HL-60 (cell line): ENCODE results near the gene PLEKHG3.

ENCODE experiments used
- DNase-seq, 2 experiments: peaks; one replicate each; pipeline ENCODE4 v3.0.0-alpha.2; 2010 to 2020; ENCODE audit warnings: low read depth in 1 of 2, low spot score in 1 of 2
- H3K27ac ChIP-seq: fragments of 250-450 bp; sonication (Bioruptor Pico); replicated peaks from 2 replicates; pipeline ENCODE4 v1.5.1; 2020; ENCODE audit warnings: mild to moderate bottlenecking, moderate library complexity
- H3K27me3 ChIP-seq: fragments of 250-450 bp; sonication (Bioruptor Pico); 2 replicates; pipeline ENCODE4 v1.5.1; 2021; ENCODE audit warnings: mild to moderate bottlenecking, moderate library complexity; ENCODE audit not compliant: insufficient read depth, poor library complexity, severe bottlenecking
- H3K4me3 ChIP-seq: replicated peaks from 2 replicates; pipeline ENCODE4 v1.5.1; 2011; ENCODE audit warnings: mild to moderate bottlenecking, control low read depth, low read length; ENCODE audit not compliant: insufficient read depth
- CTCF ChIP-seq: IDR thresholded peaks from one replicate; pipeline ENCODE4 v1.5.1; 2011; ENCODE audit warnings: low read length, control low read depth, inconsistent platforms; ENCODE audit not compliant: insufficient read depth
- GABPA ChIP-seq: IDR thresholded peaks from 2 replicates; pipeline ENCODE4 v1.6.1; 2012; ENCODE audit warnings: low read depth
- POLR2AphosphoS5 ChIP-seq: IDR thresholded peaks from 2 replicates; pipeline ENCODE4 v1.6.1; 2012; ENCODE audit warnings: low read depth
- REST ChIP-seq: IDR thresholded peaks from 2 replicates; pipeline ENCODE4 v1.6.1; 2012; ENCODE audit warnings: low read depth; ENCODE audit not compliant: insufficient replicate concordance
- SPI1 ChIP-seq: IDR thresholded peaks from 2 replicates; pipeline ENCODE4 v1.6.1; 2012; ENCODE audit warnings: low read depth, mild to moderate bottlenecking, borderline replicate concordance

Gene PLEKHG3

GRCh38 chr14:64726585-64726890 lies 22.3 kb downstream of the PLEKHG3 start:
- Histone ChIP-seq H3K27ac (no peak overlapping the region), H3K4me3 (no peak overlapping the region), H3K27me3 (no peaks in the 10 kb centered on the region)
- no peak for DNase-seq
- TF ChIP-seq CTCF (no peak), SPI1 (no peak), GABPA (no peak), REST (no peak), POLR2AphosphoS5 (no peak)

- no peak for DNase-seq
- H3K27me3 ChIP-seq, result no peaks in the 10 kb centered on the region
- no peak overlapping the region for H3K27ac ChIP-seq
- H3K4me3 ChIP-seq, result no peak overlapping the region
- TF ChIP-seq SPI1, result no peak
- no peak for TF ChIP-seq CTCF
- TF ChIP-seq GABPA, result no peak
- TF ChIP-seq POLR2AphosphoS5, result no peak
- TF ChIP-seq REST, result no peak
Observed at GRCh38 chr14:64727551-64728071, 23.4 kb downstream of the PLEKHG3 start.

- TF ChIP-seq SPI1 (no peak), POLR2AphosphoS5 (no peak), CTCF (no peak), GABPA (no peak), REST (no peak)
- no peak for DNase-seq
- H3K27ac ChIP-seq, result no peak overlapping the region
- H3K4me3 ChIP-seq, result no peak overlapping the region
- no peaks in the 10 kb centered on the region for H3K27me3 ChIP-seq
Observed at GRCh38 chr14:64728106-64728505, 23.9 kb downstream of the PLEKHG3 start.
